Skeletal muscle tissue (tissue), 4 donors: ENCODE results near the gene WDR90. TPM values are rescaled to one million over a fixed set of nuclear protein-coding genes. Genes with fewer than 3 reads are reported as not detected.

Experiments used
- H3K27ac ChIP-seq: one replicate; pipeline ENCODE4 v1.7.0; 2013; ENCODE audit warnings: mild to moderate bottlenecking, low read depth, low read length, inconsistent platforms
- H3K27me3 ChIP-seq, 3 donors: one replicate each; pipeline ENCODE4 v1.7.0; 2013; ENCODE audit warnings: low read length in 3 of 3; ENCODE audit not compliant: control insufficient read depth in 3 of 3, insufficient read depth in 3 of 3
- H3K36me3 ChIP-seq, 3 donors: one replicate each; pipeline ENCODE4 v1.7.0; 2013; ENCODE audit warnings: low read length in 3 of 3; ENCODE audit not compliant: control insufficient read depth in 3 of 3, insufficient read depth in 3 of 3
- H3K4me1 ChIP-seq, 3 donors: one replicate each; pipeline ENCODE4 v1.7.0; 2013; ENCODE audit warnings: low read length in 3 of 3, mild to moderate bottlenecking in 3 of 3; ENCODE audit not compliant: control insufficient read depth in 3 of 3, insufficient read depth in 3 of 3
- H3K4me3 ChIP-seq, 3 donors: one replicate each; pipeline ENCODE4 v1.7.0; 2013; ENCODE audit warnings: low read length in 3 of 3
- H3K9ac ChIP-seq, 3 donors: one replicate each; pipeline ENCODE4 v1.7.0; 2013; ENCODE audit warnings: low read length in 3 of 3, mild to moderate bottlenecking in 3 of 3, moderate library complexity in 2 of 3, low read depth in 1 of 3
- H3K9me3 ChIP-seq, 3 donors: one replicate each; pipeline ENCODE4 v1.7.0; 2013; ENCODE audit warnings: low read length in 3 of 3; ENCODE audit not compliant: control insufficient read depth in 3 of 3
- total RNA-seq: library from RNA; depleted of rRNA; stranded (reverse); fragments of >200 nt; gene quantifications from one replicate; pipeline ENCODE4 v1.2.3, GENCODE V29; 2014
- donor health status: Osteomylitis.

WDR90 gene
- total RNA-seq, 1 donor from 2014 or later: 6.3 TPM

- Histone ChIP-seq H3K27me3 (no peaks in the 10 kb centered on the region), H3K9me3 (no peaks in the 10 kb centered on the region), H3K4me3 (no peak overlapping the region), H3K36me3 (peaks cover 10 to 17% (median 11%) of the 10 kb centered on the region in 3 donors), H3K4me1 (peaks cover 21 to 38% (median 36%) of the 10 kb centered on the region in 3 donors), H3K27ac (no peak overlapping the region), H3K9ac (no peak overlapping the region)
These were observed 17.3 kb upstream of the WDR90 start for GRCh38 chr16:631808-632358.

GRCh38 chr16:632486-633335 lies 16.5 kb upstream of the WDR90 start:
- Histone ChIP-seq H3K4me3 (no peak overlapping the region), H3K27ac (no peak overlapping the region), H3K9me3 (no peaks in the 10 kb centered on the region), H3K27me3 (no peaks in the 10 kb centered on the region), H3K4me1 (peaks cover 25 to 36% (median 35%) of the 10 kb centered on the region in 3 donors), H3K36me3 (peaks cover 10 to 17% (median 11%) of the 10 kb centered on the region in 3 donors), H3K9ac (no peak overlapping the region)

GRCh38 chr16:633336-634050 lies 15.7 kb upstream of the WDR90 start:
- H3K9me3 ChIP-seq: no peaks in the 10 kb centered on the region
- no peak overlapping the region for H3K27ac ChIP-seq
- H3K36me3 ChIP-seq: peaks cover 10 to 13% (median 11%) of the 10 kb centered on the region in 3 donors
- no peaks in the 10 kb centered on the region for H3K27me3 ChIP-seq
- H3K4me3 ChIP-seq: no peak overlapping the region
- no peak overlapping the region for H3K9ac ChIP-seq
- peaks cover 30 to 43% (median 41%) of the 10 kb centered on the region in 3 donors for H3K4me1 ChIP-seq

GRCh38 chr16:634051-634670 lies 15.0 kb upstream of the WDR90 start:
- Histone ChIP-seq H3K27me3 (no peaks in the 10 kb centered on the region), H3K4me3 (no peak overlapping the region), H3K9me3 (no peaks in the 10 kb centered on the region), H3K27ac (no peak overlapping the region), H3K36me3 (peaks cover 6 to 8% (median 7%) of the 10 kb centered on the region in 3 donors), H3K4me1 (peaks cover 28 to 43% (median 41%) of the 10 kb centered on the region in 3 donors), H3K9ac (no peak overlapping the region)

DNA sequence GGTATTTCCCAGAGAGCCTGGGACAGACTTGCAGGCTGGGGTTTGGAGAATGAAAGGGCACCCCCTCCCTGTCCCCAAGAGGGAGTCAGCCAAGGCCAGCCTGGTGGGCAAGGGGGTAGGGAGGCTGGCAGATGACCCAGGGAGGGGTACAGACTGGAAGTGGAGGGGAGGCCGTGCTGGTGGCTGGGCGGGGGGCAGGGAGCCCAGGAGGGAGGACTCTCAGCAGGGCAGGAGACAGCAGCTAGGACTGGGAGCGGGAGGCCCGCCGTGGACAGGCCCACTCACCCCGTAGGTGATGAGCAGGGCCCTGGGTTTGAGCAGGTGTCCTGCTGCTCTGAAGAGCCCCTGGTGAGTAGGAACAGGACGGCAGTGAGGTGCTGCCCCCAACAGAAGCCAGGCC lies 14.2 kb upstream of the WDR90 start:
- no peak overlapping the region for H3K27ac ChIP-seq
- H3K4me3 ChIP-seq: peak overlapping the region in 1 of 3 donors; percentile 96
- H3K36me3 ChIP-seq: peaks cover 6 to 8% (median 7%) of the 10 kb centered on the region in 3 donors
- peaks cover 24 to 37% (median 36%) of the 10 kb centered on the region in 3 donors for H3K4me1 ChIP-seq
- no peaks in the 10 kb centered on the region for H3K27me3 ChIP-seq
- no peaks in the 10 kb centered on the region for H3K9me3 ChIP-seq
- peak overlapping the region in 1 of 3 donors; percentile 97 for H3K9ac ChIP-seq

GRCh38 chr16:635573-636205 lies 13.5 kb upstream of the WDR90 start:
- Histone ChIP-seq H3K27ac (no peak overlapping the region), H3K4me3 (peak overlapping the region; percentile 93 to 96 (median 95)), H3K27me3 (no peaks in the 10 kb centered on the region)

DNA sequence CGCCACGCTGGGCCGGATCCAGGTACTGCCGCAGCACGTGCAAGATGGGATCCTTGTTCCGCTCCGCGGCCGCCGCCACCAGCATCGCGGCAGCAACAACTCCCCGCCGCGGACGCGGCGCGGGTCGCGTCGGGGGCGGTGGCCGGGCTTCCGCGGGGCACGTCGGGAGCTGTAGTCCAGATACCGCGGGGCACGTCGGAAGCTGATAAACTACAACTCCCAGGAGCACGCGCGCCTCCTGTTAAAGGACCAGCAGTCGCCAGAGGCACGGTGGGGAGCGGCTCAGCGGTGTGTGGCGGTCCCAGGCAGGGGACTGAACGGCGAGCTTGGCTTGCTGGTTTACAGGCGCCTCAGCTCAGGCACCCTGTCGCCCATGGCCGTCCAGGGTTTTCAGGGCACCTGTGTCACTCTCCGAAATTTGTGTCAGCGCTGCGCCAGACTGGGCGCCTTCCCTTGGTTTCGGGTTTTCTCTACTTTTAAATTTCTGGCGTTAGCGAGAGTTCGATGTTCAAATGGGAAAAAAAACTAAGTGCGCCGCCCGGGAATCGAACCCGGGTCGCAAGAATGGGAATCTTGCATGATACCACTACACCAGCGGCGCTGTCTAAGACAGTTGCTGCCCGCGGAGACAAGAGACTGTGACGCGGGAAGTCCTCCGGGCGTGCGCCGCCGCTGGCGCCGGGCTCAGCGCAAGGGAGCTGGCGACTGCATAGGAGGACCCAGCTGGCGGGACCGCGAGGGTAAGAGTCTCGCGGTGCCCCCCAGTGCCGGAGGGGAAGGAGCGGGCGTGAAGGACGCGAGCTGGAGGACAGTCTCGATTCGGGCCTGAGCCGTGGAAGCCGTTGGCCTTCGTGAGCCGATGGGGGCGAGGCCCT lies 12.7 kb upstream of the WDR90 start, which contains the start of gene METTL26:
Gene METTL26, minus strand, starts transcription at position 100 of the 875 bp plus-strand sequence. Its CDS starts 15 bp downstream, at position 85.
- Histone ChIP-seq H3K9ac (peak within 1 kb of the TSS; percentile 81 to 98 (median 97)), H3K4me3 (peak within 1 kb of the TSS; percentile 93 to 96 (median 95)), H3K9me3 (no peaks in the 10 kb centered on the region), H3K27ac (peak within 1 kb of the TSS; percentile 95), H3K4me1 (peaks cover 22 to 32% (median 29%) of the 10 kb centered on the region in 3 donors), H3K27me3 (no peaks in the 10 kb centered on the region), H3K36me3 (peaks cover 6 to 8% (median 7%) of the 10 kb centered on the region in 3 donors)

More at GRCh38 chr16:635573-636205, 13.5 kb upstream of the WDR90 start:
- Histone ChIP-seq H3K4me1 (peaks cover 20 to 34% (median 32%) of the 10 kb centered on the region in 3 donors), H3K9me3 (no peaks in the 10 kb centered on the region), H3K9ac (peak overlapping the region; percentile 61 to 97 (median 81)), H3K36me3 (peaks cover 6 to 8% (median 7%) of the 10 kb centered on the region in 3 donors)

- Histone ChIP-seq H3K27me3 (no peaks in the 10 kb centered on the region), H3K9ac (peak overlapping the region; percentile 74 to 97 (median 81)), H3K4me1 (peaks cover 23 to 31% (median 31%) of the 10 kb centered on the region in 3 donors), H3K27ac (peak overlapping the region; percentile 95), H3K4me3 (peak overlapping the region; percentile 93 to 96 (median 95)), H3K36me3 (peaks cover 6 to 8% (median 7%) of the 10 kb centered on the region in 3 donors), H3K9me3 (no peaks in the 10 kb centered on the region)
These were observed 11.8 kb upstream of the WDR90 start for GRCh38 chr16:637081-638018.
